C4-2B (cell line): ENCODE measurements around the gene CHST11.

Source experiments
- H3K27ac ChIP-seq: fragments of 450-650 bp; 2 replicates; pipeline ENCODE4 v1.5.1; 2017
- CTCF ChIP-seq: fragments of 450-650 bp; conservative IDR thresholded peaks from 2 replicates; pipeline ENCODE4 v1.5.1; 2017; ENCODE audit warnings: mild to moderate bottlenecking
- ZFX ChIP-seq: fragments of 450-650 bp; IDR thresholded peaks from 2 replicates; pipeline ENCODE4 v1.6.1; 2017

CHST11 gene

GRCh38 chr12:104627990-104628830, 171.5 kb downstream of the CHST11 start:
- no peak overlapping the region for H3K27ac ChIP-seq
- TF ChIP-seq ZFX (no peak), CTCF (no peak)

GRCh38 chr12:104628831-104629135, 172.0 kb downstream of the CHST11 start:
- TF ChIP-seq CTCF, result no peak
- no peak for TF ChIP-seq ZFX

GRCh38 chr12:104630230-104630670, 173.5 kb downstream of the CHST11 start:
- TF ChIP-seq CTCF (no peak), ZFX (no peak)
- H3K27ac ChIP-seq, result no peak overlapping the region

More at GRCh38 chr12:104628831-104629135, 172.0 kb downstream of the CHST11 start:
- H3K27ac ChIP-seq, result no peak overlapping the region

- no peak overlapping the region for H3K27ac ChIP-seq
- TF ChIP-seq ZFX, result no peak
- TF ChIP-seq CTCF, result no peak
These were observed 175.1 kb downstream of the CHST11 start for GRCh38 chr12:104631867-104632266.

- no peak overlapping the region for H3K27ac ChIP-seq
- TF ChIP-seq CTCF (no peak), ZFX (no peak)
These were observed 176.0 kb downstream of the CHST11 start for GRCh38 chr12:104632724-104633201.

- TF ChIP-seq CTCF, result no peak
- TF ChIP-seq ZFX, result no peak
- H3K27ac ChIP-seq, result no peak overlapping the region
These were observed 177.3 kb downstream of the CHST11 start for GRCh38 chr12:104634044-104634443.

GRCh38 chr12:104634852-104635251, 178.1 kb downstream of the CHST11 start:
- no peak overlapping the region for H3K27ac ChIP-seq
- TF ChIP-seq ZFX (no peak), CTCF (no peak)
